Measurements from ENCODE around the gene PKNOX2. TPM values are rescaled to one million over a fixed set of nuclear protein-coding genes. Genes with fewer than 3 reads are reported as not detected.

PKNOX2 gene
- total RNA-seq, 4 donors from 2014 or later: 1.5 to 8.2 (median 3.6) TPM

GRCh38 chr11:125276619-125276976 is 112.0 kb downstream of the PKNOX2 start:
- Histone ChIP-seq H3K27me3 (no peaks in the 10 kb centered on the region), H3K27ac (no peak overlapping the region), H3K36me3 (no peaks in the 10 kb centered on the region), H3K9me3 (no peaks in the 10 kb centered on the region), H3K4me1 (no peaks in the 10 kb centered on the region), H3K4me3 (no peak overlapping the region)
- DNase-seq (ENCODE audit: low spot score in 2 of 2): no peak
- TF ChIP-seq EP300 (IDR thresholded peaks at IDR 0.05): no peak
- TF ChIP-seq, protein P1, sequence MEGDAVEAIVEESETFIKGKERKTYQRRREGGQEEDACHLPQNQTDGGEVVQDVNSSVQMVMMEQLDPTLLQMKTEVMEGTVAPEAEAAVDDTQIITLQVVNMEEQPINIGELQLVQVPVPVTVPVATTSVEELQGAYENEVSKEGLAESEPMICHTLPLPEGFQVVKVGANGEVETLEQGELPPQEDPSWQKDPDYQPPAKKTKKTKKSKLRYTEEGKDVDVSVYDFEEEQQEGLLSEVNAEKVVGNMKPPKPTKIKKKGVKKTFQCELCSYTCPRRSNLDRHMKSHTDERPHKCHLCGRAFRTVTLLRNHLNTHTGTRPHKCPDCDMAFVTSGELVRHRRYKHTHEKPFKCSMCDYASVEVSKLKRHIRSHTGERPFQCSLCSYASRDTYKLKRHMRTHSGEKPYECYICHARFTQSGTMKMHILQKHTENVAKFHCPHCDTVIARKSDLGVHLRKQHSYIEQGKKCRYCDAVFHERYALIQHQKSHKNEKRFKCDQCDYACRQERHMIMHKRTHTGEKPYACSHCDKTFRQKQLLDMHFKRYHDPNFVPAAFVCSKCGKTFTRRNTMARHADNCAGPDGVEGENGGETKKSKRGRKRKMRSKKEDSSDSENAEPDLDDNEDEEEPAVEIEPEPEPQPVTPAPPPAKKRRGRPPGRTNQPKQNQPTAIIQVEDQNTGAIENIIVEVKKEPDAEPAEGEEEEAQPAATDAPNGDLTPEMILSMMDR (IDR thresholded peaks at IDR 0.05): no peak
- TF ChIP-seq POLR2A (IDR thresholded peaks at IDR 0.05): no peak
- no peak for TF ChIP-seq POLR2AphosphoS5 (IDR thresholded peaks at IDR 0.05)

DNA sequence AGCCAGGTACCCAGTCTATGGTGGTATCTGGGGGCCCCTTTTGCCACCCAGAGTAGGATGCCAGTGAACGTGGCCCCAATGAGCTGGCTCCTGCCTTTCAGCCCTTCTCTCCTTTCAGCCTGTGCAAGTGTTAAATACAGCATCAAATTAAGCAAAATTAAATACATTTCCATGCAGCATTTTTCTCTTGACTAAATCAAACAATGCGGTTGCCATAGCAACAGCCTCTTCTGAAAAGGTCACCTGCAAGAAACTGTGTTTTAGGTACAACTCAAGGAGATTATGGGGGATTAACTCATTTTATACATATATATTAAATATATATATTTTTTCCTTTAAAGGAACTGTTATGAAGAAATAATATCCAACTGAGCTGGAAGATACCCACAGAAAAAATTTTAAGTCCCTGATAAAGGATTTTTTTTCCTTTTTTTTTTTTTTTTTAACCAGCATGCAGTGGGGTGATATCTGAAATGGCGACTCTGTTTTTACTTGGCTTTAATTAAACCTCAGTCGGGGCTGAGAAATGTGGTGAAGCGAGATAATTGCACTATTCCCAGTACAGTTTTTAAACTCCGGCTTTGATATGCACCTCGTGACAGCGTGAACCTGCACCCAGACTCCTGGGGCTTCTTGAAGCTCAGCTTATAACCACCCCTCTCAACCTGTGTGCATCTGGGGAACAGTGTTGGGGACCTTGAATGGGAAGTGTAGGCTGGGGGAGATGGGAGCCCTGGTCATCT is 115.3 kb downstream of the PKNOX2 start:
- Histone ChIP-seq H3K9me3 (no peaks in the 10 kb centered on the region), H3K4me3 (no peak overlapping the region), H3K27me3 (no peaks in the 10 kb centered on the region), H3K27ac (no peak overlapping the region), H3K4me1 (no peaks in the 10 kb centered on the region), H3K36me3 (no peaks in the 10 kb centered on the region)
- no peak for TF ChIP-seq POLR2A (IDR thresholded peaks at IDR 0.05)
- TF ChIP-seq, protein P1 (IDR thresholded peaks at IDR 0.05): no peak
- TF ChIP-seq POLR2AphosphoS5 (IDR thresholded peaks at IDR 0.05): no peak
- TF ChIP-seq EP300 (IDR thresholded peaks at IDR 0.05): no peak
- WGBS: 93% methylated on average over 8 of the region's 8 CpGs
- no peak for DNase-seq (ENCODE audit: low spot score in 2 of 2)

GRCh38 chr11:125280646-125281045 is 116.1 kb downstream of the PKNOX2 start:
- Histone ChIP-seq H3K4me1 (no peaks in the 10 kb centered on the region), H3K4me3 (no peak overlapping the region), H3K27ac (no peak overlapping the region), H3K9me3 (no peaks in the 10 kb centered on the region), H3K27me3 (no peaks in the 10 kb centered on the region), H3K36me3 (no peaks in the 10 kb centered on the region)
- 91% methylated on average over 5 of the region's 5 CpGs for WGBS
- no peak for DNase-seq (ENCODE audit: low spot score in 2 of 2)
- no peak for TF ChIP-seq POLR2AphosphoS5 (IDR thresholded peaks at IDR 0.05)
- TF ChIP-seq POLR2A (IDR thresholded peaks at IDR 0.05): no peak
- TF ChIP-seq, protein P1 (IDR thresholded peaks at IDR 0.05): no peak
- no peak for TF ChIP-seq EP300 (IDR thresholded peaks at IDR 0.05)

GRCh38 chr11:125281831-125282595 is 117.5 kb downstream of the PKNOX2 start:
- Histone ChIP-seq H3K27me3 (no peaks in the 10 kb centered on the region), H3K9me3 (no peaks in the 10 kb centered on the region), H3K27ac (no peak overlapping the region), H3K4me1 (no peaks in the 10 kb centered on the region), H3K36me3 (no peaks in the 10 kb centered on the region), H3K4me3 (no peak overlapping the region)
- no peak for DNase-seq (ENCODE audit: low spot score in 2 of 2)
- TF ChIP-seq EP300 (IDR thresholded peaks at IDR 0.05) (no peak), POLR2A (IDR thresholded peaks at IDR 0.05) (no peak), POLR2AphosphoS5 (IDR thresholded peaks at IDR 0.05) (no peak)
- TF ChIP-seq, protein P1 (IDR thresholded peaks at IDR 0.05): no peak
- 86% methylated on average over 12 of the region's 12 CpGs for WGBS

DNA sequence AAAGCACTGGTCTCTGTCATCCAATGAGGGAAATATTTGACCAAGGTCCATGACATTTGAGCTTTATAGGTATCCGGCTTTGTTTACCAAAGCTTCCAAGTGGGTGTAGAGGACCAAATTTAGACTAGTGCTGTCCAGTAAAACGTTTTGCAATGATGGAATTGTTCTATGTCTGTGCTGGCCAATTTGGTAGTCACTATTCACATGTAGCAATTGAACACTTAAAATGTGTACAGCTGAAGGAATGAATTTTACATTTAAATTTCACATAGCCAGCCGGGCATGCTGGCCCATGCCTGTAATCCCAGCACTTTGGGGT is 118.0 kb downstream of the PKNOX2 start:
- Histone ChIP-seq H3K27ac (no peak overlapping the region), H3K4me1 (no peaks in the 10 kb centered on the region), H3K9me3 (no peaks in the 10 kb centered on the region), H3K4me3 (no peak overlapping the region), H3K27me3 (no peaks in the 10 kb centered on the region), H3K36me3 (no peaks in the 10 kb centered on the region)
- TF ChIP-seq, protein P1 (IDR thresholded peaks at IDR 0.05): no peak
- TF ChIP-seq EP300 (IDR thresholded peaks at IDR 0.05) (no peak), POLR2A (IDR thresholded peaks at IDR 0.05) (no peak), POLR2AphosphoS5 (IDR thresholded peaks at IDR 0.05) (no peak)
- WGBS: 72% methylated on average over 3 of the region's 3 CpGs
- DNase-seq (ENCODE audit: low spot score in 2 of 2): no peak

Data from suprapubic skin (tissue), 4 donors.